ENCODE results near the gene CRYGN.

- TF ChIP-seq CTCF (IDR thresholded peaks at IDR 0.05; ENCODE audit: insufficient read depth, low read length) = no peak
- TF ChIP-seq, protein P1, sequence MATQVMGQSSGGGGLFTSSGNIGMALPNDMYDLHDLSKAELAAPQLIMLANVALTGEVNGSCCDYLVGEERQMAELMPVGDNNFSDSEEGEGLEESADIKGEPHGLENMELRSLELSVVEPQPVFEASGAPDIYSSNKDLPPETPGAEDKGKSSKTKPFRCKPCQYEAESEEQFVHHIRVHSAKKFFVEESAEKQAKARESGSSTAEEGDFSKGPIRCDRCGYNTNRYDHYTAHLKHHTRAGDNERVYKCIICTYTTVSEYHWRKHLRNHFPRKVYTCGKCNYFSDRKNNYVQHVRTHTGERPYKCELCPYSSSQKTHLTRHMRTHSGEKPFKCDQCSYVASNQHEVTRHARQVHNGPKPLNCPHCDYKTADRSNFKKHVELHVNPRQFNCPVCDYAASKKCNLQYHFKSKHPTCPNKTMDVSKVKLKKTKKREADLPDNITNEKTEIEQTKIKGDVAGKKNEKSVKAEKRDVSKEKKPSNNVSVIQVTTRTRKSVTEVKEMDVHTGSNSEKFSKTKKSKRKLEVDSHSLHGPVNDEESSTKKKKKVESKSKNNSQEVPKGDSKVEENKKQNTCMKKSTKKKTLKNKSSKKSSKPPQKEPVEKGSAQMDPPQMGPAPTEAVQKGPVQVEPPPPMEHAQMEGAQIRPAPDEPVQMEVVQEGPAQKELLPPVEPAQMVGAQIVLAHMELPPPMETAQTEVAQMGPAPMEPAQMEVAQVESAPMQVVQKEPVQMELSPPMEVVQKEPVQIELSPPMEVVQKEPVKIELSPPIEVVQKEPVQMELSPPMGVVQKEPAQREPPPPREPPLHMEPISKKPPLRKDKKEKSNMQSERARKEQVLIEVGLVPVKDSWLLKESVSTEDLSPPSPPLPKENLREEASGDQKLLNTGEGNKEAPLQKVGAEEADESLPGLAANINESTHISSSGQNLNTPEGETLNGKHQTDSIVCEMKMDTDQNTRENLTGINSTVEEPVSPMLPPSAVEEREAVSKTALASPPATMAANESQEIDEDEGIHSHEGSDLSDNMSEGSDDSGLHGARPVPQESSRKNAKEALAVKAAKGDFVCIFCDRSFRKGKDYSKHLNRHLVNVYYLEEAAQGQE (IDR thresholded peaks at IDR 0.05; ENCODE audit: insufficient replicate concordance, low read depth) = no peak
- TF ChIP-seq POLR2AphosphoS5 (IDR thresholded peaks at IDR 0.05; ENCODE audit: low read depth) = no peak
- no peak for TF ChIP-seq GABPA (IDR thresholded peaks at IDR 0.05; ENCODE audit: low read depth)
Measured at GRCh38 chr7:151433721-151434400, 6.1 kb downstream of the CRYGN start.

Data from HL-60 (cell line).